IPS-NIHi11 (cell line): Measurements from ENCODE around the gene HMGB2.

Source experiments
- DNase-seq: peaks from one replicate; pipeline ENCODE4 v3.0.0; 2012; ENCODE audit warnings: mixed read lengths, low spot score

The HMGB2 gene

GRCh38 chr4:173288296-173288695 is 45.9 kb downstream of the HMGB2 start:
- DNase-seq = peak; percentile 33

GRCh38 chr4:173287486-173287885 is 46.7 kb downstream of the HMGB2 start:
- DNase-seq = no peak

- DNase-seq = no peak
Measured at GRCh38 chr4:173284463-173284862, 49.7 kb downstream of the HMGB2 start.

- no peak for DNase-seq
Measured at GRCh38 chr4:173282626-173283025, 51.5 kb downstream of the HMGB2 start.

GRCh38 chr4:173282256-173282562 is 51.9 kb downstream of the HMGB2 start:
- no peak for DNase-seq

GRCh38 chr4:173281406-173282255 is 52.5 kb downstream of the HMGB2 start:
- DNase-seq = no peak
